Left lung (tissue), 10 donors: Measurements from ENCODE around the gene TTC22. TPM values are rescaled to one million over a fixed set of nuclear protein-coding genes. Genes with fewer than 3 reads are reported as not detected.
A peak's percentile ranks its signal among the peaks of the same experiment; 100 is the strongest.

Source experiments
- ATAC-seq: fragments of 200-7000 bp; cut with Tn5 transposase; one replicate; pipeline ENCODE4 v1.9.1; 2020; ENCODE audit warnings: moderate library complexity
- DNase-seq, 4 donors: peaks; one replicate each; pipeline ENCODE4 v3.0.0-alpha.2; 2013 to 2020
- H3K27ac ChIP-seq, 2 donors: fragments of 200-600 bp; sonication (generic) in 1 of 2; one replicate each; pipeline versions ENCODE4 v1.5.0 to v1.8.0; 2020 to 2021
- H3K27me3 ChIP-seq, 2 donors: fragments of 200-600 bp; sonication (generic) in 1 of 2; one replicate each; pipeline versions ENCODE4 v1.5.0 to v1.8.0; 2020 to 2021
- H3K36me3 ChIP-seq, 2 donors: fragments of 200-600 bp; sonication (generic) in 1 of 2; one replicate each; pipeline versions ENCODE4 v1.5.0 to v1.8.0; 2020 to 2021
- H3K4me1 ChIP-seq, 2 donors: fragments of 200-600 bp; one replicate each; pipeline ENCODE4 v1.8.0; 2021
- H3K4me3 ChIP-seq, 2 donors: fragments of 200-600 bp; sonication (generic) in 1 of 2; one replicate each; pipeline versions ENCODE4 v1.5.0 to v1.8.0; 2020 to 2021; ENCODE audit warnings: mild to moderate bottlenecking in 1 of 2
- H3K9me3 ChIP-seq, 2 donors: fragments of 200-600 bp; sonication (generic) in 1 of 2; one replicate each; pipeline versions ENCODE4 v1.5.0 to v1.8.0; 2020 to 2021
- intact Hi-C, 2 donors: fragments of 100-400 bp; cut with DNase I; formaldehyde crosslinking; loops; one replicate each; pipeline versions ENCODE4 v1.11.2 to v1.14.2; 2022
- polyA plus RNA-seq, 6 donors: library from polyadenylated mRNA; unstranded; fragments of 120-200 nt; gene quantifications; one replicate each; pipeline ENCODE4 v1.2.1, GENCODE V29; 2013; ENCODE audit not compliant: insufficient read length in 6 of 6
- total RNA-seq, 2 donors: library from RNA; stranded (reverse); fragmentation: NEBNext Ultra II Directional; extraction: Animal tissue kit (Norgen Biotek cat#: 25700); gene quantifications; one replicate each; pipeline ENCODE4 v1.2.1, GENCODE V29; 2021
- TF ChIP-seq, protein P1 (sequence below), 2 donors: fragments of 200-600 bp; sonication (generic) in 1 of 2; IDR thresholded peaks; one replicate each; pipeline versions ENCODE4 v1.5.0 to v1.8.0; 2021; ENCODE audit warnings: antibody characterized with exemption in 2 of 2
- donor health status: DM: no; HTN: yes; CAD: no.
- donor health status: DM: no; HTN: no; CAD: no.

The TTC22 gene
- total and polyA plus RNA-seq, 8 donors = 2.9 to 7.7 (median 4.2) TPM

DNA sequence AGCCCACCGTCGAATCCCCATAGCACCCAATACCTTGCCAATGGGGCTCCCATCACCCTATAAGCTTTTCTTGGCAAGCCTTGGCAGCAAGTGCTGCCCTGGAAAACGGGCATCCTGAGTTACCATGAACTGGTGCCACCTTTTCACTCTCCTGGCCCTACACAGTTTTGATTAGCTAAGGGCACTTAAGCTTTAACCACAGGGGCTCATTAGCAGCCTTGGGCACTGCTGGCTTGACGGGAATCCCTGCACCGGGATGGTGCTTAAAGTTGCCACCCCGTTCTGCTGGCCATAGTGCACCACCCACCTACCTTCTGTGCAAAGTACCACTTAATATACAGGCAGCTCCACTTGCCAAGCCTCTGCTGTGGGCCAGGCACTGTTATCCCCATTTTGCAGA, 50.5 kb downstream of the TTC22 start:
- Histone ChIP-seq H3K4me1 (no peaks in the 10 kb centered on the region), H3K27ac (no peak overlapping the region), H3K36me3 (peaks cover 0 to 3% of the 10 kb centered on the region in 2 donors), H3K4me3 (no peak overlapping the region), H3K9me3 (no peaks in the 10 kb centered on the region), H3K27me3 (no peaks in the 10 kb centered on the region)
- DNase-seq = no peak
- TF ChIP-seq, protein P1, sequence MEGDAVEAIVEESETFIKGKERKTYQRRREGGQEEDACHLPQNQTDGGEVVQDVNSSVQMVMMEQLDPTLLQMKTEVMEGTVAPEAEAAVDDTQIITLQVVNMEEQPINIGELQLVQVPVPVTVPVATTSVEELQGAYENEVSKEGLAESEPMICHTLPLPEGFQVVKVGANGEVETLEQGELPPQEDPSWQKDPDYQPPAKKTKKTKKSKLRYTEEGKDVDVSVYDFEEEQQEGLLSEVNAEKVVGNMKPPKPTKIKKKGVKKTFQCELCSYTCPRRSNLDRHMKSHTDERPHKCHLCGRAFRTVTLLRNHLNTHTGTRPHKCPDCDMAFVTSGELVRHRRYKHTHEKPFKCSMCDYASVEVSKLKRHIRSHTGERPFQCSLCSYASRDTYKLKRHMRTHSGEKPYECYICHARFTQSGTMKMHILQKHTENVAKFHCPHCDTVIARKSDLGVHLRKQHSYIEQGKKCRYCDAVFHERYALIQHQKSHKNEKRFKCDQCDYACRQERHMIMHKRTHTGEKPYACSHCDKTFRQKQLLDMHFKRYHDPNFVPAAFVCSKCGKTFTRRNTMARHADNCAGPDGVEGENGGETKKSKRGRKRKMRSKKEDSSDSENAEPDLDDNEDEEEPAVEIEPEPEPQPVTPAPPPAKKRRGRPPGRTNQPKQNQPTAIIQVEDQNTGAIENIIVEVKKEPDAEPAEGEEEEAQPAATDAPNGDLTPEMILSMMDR (IDR thresholded peaks at IDR 0.05) = no peak
- intact Hi-C loops = no loop called here
- ATAC-seq = peak; percentile 36

DNA sequence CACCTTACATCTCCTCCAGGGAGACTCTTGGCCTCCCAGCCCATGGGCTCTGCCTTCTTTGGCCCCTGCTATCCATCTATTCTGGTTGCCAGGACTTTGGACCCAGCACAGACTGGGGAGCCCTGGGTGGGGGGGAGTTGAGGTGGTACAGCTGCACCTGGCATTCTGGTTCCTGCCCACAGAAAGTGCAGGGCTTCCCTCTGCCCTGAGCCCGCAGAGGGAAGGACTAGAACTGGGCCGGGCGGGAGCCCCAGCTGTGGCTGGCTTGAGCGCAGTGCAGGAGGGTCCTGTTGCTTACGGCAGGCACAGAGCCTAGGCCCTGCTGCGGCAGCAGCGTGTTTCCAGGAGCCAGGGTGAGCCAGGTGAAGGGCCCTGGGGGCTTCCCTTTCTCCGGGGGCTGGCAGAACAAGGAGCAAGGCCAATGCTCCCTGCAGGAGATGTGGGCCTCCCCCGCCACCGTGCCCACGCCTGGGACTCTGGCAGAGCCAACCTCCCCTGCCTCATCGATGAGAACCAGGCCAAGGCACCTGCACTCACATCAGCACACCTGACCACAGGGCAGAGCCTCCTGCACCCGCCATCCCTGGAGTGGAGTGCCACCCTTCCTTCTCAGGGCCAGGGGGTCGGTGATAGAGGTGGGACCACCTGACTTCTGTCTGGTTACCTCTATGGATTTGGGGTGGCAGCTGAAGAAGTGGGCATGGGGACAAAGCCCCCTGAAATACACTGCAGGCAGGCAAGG, 52.9 kb downstream of the TTC22 start:
- H3K4me1 ChIP-seq = no peaks in the 10 kb centered on the region
- H3K4me3 ChIP-seq = no peak overlapping the region
- DNase-seq = no peak
- no peaks in the 10 kb centered on the region for H3K27me3 ChIP-seq
- H3K27ac ChIP-seq = no peak overlapping the region
- H3K36me3 ChIP-seq = peaks cover 0 to 16% of the 10 kb centered on the region in 2 donors
- H3K9me3 ChIP-seq = no peaks in the 10 kb centered on the region
- TF ChIP-seq, protein P1 (IDR thresholded peaks at IDR 0.05) = no peak
- intact Hi-C loops = no loop called here
- ATAC-seq = no peak

DNA sequence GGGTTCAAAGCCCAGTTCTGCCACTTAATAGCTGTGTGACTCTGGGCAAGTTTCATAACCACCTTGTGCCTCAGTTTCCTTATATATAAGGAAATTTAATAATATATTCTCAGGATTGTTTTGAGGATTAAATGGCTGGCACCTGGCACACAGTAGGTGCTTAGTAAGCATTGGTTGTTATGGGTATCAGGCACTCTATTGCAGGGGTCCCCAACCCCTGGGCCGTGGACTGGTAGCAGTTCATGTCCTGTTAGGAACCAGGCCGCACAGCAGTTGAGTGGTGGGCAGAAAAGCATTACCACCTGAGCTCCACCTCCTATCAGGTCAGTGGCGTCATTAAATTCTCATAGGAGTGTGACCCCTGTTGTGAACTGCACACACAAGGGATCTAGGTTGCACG, 55.3 kb downstream of the TTC22 start:
- Histone ChIP-seq H3K27ac (no peak overlapping the region), H3K4me1 (no peaks in the 10 kb centered on the region), H3K9me3 (no peaks in the 10 kb centered on the region), H3K4me3 (no peak overlapping the region), H3K27me3 (no peaks in the 10 kb centered on the region), H3K36me3 (peaks cover 0 to 40% of the 10 kb centered on the region in 2 donors)
- DNase-seq = no peak
- intact Hi-C loops = no loop called here
- ATAC-seq = no peak
- TF ChIP-seq, protein P1 (IDR thresholded peaks at IDR 0.05) = no peak

DNA sequence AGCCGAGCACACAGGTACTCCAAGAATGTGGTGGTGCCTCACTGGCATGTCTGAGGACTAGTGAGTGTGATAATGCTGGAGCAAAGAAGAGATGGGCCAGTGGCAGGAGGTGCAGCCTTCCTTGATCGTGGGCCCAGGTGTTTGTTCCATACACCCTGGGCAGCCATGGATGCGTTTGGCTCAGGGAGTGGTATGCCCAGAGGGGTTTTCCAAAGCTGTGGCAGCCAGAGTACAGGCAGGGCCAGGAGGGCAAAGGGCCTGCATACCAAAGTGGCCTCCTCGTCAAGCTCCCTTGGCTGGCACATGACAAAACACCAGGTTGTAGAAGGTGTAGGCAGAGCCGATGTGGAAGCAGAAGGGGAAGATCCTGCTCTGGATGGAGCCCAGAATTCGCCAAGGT, 55.8 kb downstream of the TTC22 start:
- ATAC-seq (no peak), DNase-seq (no peak)
- Histone ChIP-seq H3K4me3 (no peak overlapping the region), H3K36me3 (peaks cover 0 to 46% of the 10 kb centered on the region in 2 donors), H3K27me3 (no peaks in the 10 kb centered on the region), H3K4me1 (no peaks in the 10 kb centered on the region), H3K9me3 (no peaks in the 10 kb centered on the region), H3K27ac (no peak overlapping the region)
- TF ChIP-seq, protein P1 (IDR thresholded peaks at IDR 0.05) = no peak
- intact Hi-C loops = no loop called here

DNA sequence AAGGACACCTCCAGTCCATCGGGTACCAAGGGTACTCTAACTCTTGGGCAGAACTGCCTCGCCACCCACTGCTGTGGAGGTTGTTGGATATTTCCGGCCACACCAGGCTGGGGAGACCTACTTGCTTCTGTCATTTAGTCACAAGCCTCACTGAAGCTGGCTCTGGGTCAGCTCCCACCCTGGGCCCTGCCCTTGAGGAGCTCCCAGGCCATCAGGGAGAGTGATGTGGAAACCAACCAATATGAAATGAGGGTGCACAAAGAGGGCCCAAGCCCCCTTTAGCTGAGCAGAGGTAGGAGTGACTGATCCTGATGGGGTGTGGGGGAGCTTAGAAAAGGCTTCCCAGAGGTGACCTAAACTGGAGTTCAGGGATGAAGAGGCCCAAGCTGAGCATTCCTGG, 56.4 kb downstream of the TTC22 start:
- no peak overlapping the region for H3K27ac ChIP-seq
- H3K36me3 ChIP-seq = peaks cover 0 to 52% of the 10 kb centered on the region in 2 donors
- H3K4me1 ChIP-seq = no peaks in the 10 kb centered on the region
- no peaks in the 10 kb centered on the region for H3K9me3 ChIP-seq
- DNase-seq (no peak), ATAC-seq (no peak)
- no peaks in the 10 kb centered on the region for H3K27me3 ChIP-seq
- TF ChIP-seq, protein P1 (IDR thresholded peaks at IDR 0.05) = no peak
- H3K4me3 ChIP-seq = no peak overlapping the region
- intact Hi-C loops = no loop called here
